Osteocyte (in vitro differentiated cells): ENCODE results near the gene MYO7B. TPM values are rescaled to one million over a fixed set of nuclear protein-coding genes. Genes with fewer than 3 reads are reported as not detected.

ENCODE experiments used
- DNase-seq: peaks from one replicate; pipeline ENCODE4 v3.0.0; 2021; ENCODE audit warnings: mixed read lengths; ENCODE audit not compliant: unreplicated experiment; ENCODE audit errors: extremely low spot score
- H3K27ac Mint-ChIP-seq: one replicate; pipeline ENCODE4 v1.8.0; 2021; ENCODE audit warnings: mild to moderate bottlenecking, mixed read lengths; ENCODE audit not compliant: unreplicated experiment
- H3K27me3 Mint-ChIP-seq: one replicate; pipeline ENCODE4 v1.8.0; 2021; ENCODE audit warnings: mixed read lengths; ENCODE audit not compliant: unreplicated experiment
- H3K36me3 Mint-ChIP-seq: one replicate; pipeline ENCODE4 v1.8.0; 2021; ENCODE audit warnings: mixed read lengths; ENCODE audit not compliant: unreplicated experiment
- H3K4me1 Mint-ChIP-seq: one replicate; pipeline ENCODE4 v1.8.0; 2021; ENCODE audit warnings: mixed read lengths; ENCODE audit not compliant: unreplicated experiment
- H3K4me3 Mint-ChIP-seq: one replicate; pipeline ENCODE4 v1.8.0; 2021; ENCODE audit warnings: mild to moderate bottlenecking, moderate library complexity, mixed read lengths; ENCODE audit not compliant: unreplicated experiment
- H3K9me3 Mint-ChIP-seq: one replicate; pipeline ENCODE4 v1.8.0; 2021; ENCODE audit warnings: mixed read lengths; ENCODE audit not compliant: unreplicated experiment
- CTCF ChIP-seq: fragments of 200-600 bp; sonication (generic); IDR thresholded peaks from 2 replicates; pipeline ENCODE4 v1.5.0; 2021; ENCODE audit warnings: antibody characterized with exemption, mild to moderate bottlenecking, moderate library complexity
- total RNA-seq: library from RNA; stranded (reverse); gene quantifications from 2 replicates; pipeline ENCODE4 v1.2.1, GENCODE V29; 2021

The MYO7B gene
- total RNA-seq, 1 donor from 2014 or later: not detected

GRCh38 chr2:127503491-127503890 is 32.0 kb upstream of the MYO7B start:
- no peaks in the 10 kb centered on the region for H3K9me3 Mint-ChIP-seq
- DNase-seq: no peak
- H3K27ac Mint-ChIP-seq: no peak overlapping the region
- no peaks in the 10 kb centered on the region for H3K27me3 Mint-ChIP-seq
- peaks cover 53% of the 10 kb centered on the region for H3K36me3 Mint-ChIP-seq
- H3K4me3 Mint-ChIP-seq: no peak overlapping the region
- H3K4me1 Mint-ChIP-seq: peaks cover 27% of the 10 kb centered on the region
- no peak for TF ChIP-seq CTCF

GRCh38 chr2:127504552-127505430 is 30.7 kb upstream of the MYO7B start:
- no peak for TF ChIP-seq CTCF
- H3K9me3 Mint-ChIP-seq: no peaks in the 10 kb centered on the region
- peaks cover 53% of the 10 kb centered on the region for H3K36me3 Mint-ChIP-seq
- no peak for DNase-seq
- peaks cover 36% of the 10 kb centered on the region for H3K4me1 Mint-ChIP-seq
- no peak overlapping the region for H3K4me3 Mint-ChIP-seq
- no peak overlapping the region for H3K27ac Mint-ChIP-seq
- H3K27me3 Mint-ChIP-seq: no peaks in the 10 kb centered on the region

- no peak for TF ChIP-seq CTCF
- Mint-ChIP-seq H3K36me3 (peaks cover 42% of the 10 kb centered on the region), H3K9me3 (no peaks in the 10 kb centered on the region), H3K4me3 (no peak overlapping the region), H3K27ac (peak overlapping the region; percentile 50), H3K4me1 (peaks cover 41% of the 10 kb centered on the region), H3K27me3 (no peaks in the 10 kb centered on the region)
- DNase-seq: no peak
These were observed 29.0 kb upstream of the MYO7B start for GRCh38 chr2:127506510-127506909.

DNA sequence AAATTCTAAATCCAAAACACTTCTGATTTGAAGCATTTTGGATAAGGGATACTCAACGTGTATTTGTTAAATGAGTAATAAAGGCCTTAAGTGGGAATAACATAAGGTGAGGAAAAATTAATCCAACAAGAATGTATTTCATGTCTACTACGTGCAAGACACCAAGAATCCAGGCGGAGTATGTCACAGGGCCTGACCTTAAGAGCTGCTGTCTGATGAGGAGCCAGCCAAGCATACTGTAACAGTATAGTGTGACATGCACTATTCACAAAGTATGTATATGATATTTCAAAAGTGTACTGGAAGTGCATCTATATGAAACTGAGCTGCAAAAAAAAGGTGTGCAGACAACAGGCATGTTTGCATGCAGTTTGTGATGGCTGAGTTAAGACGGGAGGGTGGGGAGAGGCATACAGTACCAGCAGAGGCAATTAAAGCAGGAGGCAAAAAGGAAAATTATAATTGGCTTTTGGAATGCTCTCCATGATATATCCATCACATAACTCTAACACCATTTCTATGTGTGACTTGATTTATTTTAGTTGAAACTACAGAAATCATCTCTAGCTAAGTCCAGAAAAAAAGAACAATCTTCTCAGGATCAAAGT is 27.4 kb upstream of the MYO7B start:
- peak overlapping the region; percentile 85 for H3K27ac Mint-ChIP-seq
- TF ChIP-seq CTCF: no peak
- no peaks in the 10 kb centered on the region for H3K27me3 Mint-ChIP-seq
- no peaks in the 10 kb centered on the region for H3K9me3 Mint-ChIP-seq
- DNase-seq: no peak
- H3K4me1 Mint-ChIP-seq: peaks cover 53% of the 10 kb centered on the region
- peaks cover 27% of the 10 kb centered on the region for H3K36me3 Mint-ChIP-seq
- peak overlapping the region; percentile 4 for H3K4me3 Mint-ChIP-seq

- Mint-ChIP-seq H3K27me3 (no peaks in the 10 kb centered on the region), H3K9me3 (no peaks in the 10 kb centered on the region), H3K36me3 (peaks cover 24% of the 10 kb centered on the region), H3K4me1 (peaks cover 57% of the 10 kb centered on the region), H3K4me3 (peak overlapping the region; percentile 16), H3K27ac (peak overlapping the region; percentile 85)
- TF ChIP-seq CTCF: no peak
- peak; percentile 93 for DNase-seq
These were observed 26.9 kb upstream of the MYO7B start for GRCh38 chr2:127508631-127509034.
